GM12873 (cell line): Measurements from ENCODE around the gene DTNBP1.

Source experiments
- TF ChIP-seq, protein P1 (sequence below): IDR thresholded peaks from 2 replicates; pipeline ENCODE4 v1.5.1; 2012; ENCODE audit warnings: low read depth, mild to moderate bottlenecking, moderate library complexity, low read length, control low read depth; ENCODE audit not compliant: insufficient read depth; ENCODE audit errors: missing control alignments

Gene DTNBP1

DNA sequence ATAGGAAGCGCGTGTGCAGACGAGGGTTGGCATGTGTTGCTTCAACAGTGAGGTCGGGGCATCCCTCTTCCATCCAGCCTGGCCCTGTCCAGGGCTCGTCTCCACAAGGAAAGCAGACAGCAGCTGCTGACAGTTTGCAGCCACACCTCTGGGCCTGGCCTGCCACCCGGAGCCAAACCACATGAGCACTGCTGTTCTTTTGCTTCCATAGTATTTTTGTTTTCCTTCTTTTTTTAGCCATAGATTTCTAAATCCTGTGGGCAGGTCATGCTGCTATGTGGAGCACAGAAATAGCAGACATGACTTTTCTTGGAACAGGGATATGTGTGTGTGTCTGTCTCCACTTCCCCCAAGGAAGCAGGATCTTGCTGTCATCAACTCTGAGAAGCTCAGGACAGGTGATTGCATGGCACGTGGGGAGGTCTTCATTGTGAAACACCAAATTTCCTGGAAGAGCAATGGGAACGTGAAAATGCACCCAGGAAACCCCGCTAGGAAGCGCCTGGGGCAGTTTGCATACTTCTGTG is 167.4 kb downstream of the DTNBP1 start:
- TF ChIP-seq, protein P1, sequence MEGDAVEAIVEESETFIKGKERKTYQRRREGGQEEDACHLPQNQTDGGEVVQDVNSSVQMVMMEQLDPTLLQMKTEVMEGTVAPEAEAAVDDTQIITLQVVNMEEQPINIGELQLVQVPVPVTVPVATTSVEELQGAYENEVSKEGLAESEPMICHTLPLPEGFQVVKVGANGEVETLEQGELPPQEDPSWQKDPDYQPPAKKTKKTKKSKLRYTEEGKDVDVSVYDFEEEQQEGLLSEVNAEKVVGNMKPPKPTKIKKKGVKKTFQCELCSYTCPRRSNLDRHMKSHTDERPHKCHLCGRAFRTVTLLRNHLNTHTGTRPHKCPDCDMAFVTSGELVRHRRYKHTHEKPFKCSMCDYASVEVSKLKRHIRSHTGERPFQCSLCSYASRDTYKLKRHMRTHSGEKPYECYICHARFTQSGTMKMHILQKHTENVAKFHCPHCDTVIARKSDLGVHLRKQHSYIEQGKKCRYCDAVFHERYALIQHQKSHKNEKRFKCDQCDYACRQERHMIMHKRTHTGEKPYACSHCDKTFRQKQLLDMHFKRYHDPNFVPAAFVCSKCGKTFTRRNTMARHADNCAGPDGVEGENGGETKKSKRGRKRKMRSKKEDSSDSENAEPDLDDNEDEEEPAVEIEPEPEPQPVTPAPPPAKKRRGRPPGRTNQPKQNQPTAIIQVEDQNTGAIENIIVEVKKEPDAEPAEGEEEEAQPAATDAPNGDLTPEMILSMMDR: no peak

DNA sequence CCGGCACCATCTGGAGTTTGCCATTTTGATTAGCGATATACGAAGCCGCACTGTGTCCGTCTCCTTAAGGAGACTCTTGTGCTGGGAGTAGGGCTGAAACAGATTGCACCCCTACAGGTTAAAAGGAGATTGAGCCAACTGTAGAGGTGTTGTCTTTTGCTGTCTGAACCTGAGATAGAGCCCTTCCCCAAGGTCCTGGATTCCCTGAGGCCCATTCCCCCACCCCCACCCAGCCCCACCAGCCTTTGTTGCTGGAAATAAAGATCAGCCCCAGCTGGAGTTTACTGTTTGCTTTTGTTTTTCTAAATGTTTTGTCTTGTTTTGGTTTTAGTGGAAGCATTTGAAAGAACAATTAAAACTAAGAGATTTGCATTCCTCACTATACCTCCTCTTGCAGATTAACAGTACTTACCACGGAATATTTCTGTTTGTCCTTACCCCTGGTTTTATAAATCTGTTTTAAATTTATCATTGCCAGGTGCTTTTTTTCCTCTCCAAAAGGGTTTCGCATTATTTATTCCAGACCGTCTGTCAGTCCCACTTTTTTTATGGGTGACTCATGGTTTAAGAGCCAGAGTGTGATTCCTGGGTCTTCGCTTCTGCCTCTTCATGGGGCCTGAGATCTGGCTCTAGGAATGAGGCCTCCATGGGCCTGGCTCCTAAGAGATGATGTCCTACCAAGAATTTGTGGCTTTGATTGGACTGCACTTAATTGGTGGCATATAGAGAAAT is 169.2 kb downstream of the DTNBP1 start:
- TF ChIP-seq, protein P1: no peak

DNA sequence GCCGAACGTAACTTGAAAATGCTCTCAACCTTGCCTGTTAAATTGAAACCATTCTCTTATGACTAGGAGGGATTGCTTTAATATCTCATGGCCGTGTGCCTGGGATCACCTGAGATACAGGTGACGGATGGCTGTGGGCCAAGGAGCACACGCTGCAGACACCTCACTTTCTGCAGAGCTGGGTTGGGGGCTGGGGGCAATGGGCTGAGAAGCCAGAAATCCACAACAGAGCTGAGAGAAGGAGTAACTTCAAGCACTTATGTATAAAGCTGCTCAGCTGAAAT is 170.9 kb downstream of the DTNBP1 start:
- TF ChIP-seq, protein P1: no peak

DNA sequence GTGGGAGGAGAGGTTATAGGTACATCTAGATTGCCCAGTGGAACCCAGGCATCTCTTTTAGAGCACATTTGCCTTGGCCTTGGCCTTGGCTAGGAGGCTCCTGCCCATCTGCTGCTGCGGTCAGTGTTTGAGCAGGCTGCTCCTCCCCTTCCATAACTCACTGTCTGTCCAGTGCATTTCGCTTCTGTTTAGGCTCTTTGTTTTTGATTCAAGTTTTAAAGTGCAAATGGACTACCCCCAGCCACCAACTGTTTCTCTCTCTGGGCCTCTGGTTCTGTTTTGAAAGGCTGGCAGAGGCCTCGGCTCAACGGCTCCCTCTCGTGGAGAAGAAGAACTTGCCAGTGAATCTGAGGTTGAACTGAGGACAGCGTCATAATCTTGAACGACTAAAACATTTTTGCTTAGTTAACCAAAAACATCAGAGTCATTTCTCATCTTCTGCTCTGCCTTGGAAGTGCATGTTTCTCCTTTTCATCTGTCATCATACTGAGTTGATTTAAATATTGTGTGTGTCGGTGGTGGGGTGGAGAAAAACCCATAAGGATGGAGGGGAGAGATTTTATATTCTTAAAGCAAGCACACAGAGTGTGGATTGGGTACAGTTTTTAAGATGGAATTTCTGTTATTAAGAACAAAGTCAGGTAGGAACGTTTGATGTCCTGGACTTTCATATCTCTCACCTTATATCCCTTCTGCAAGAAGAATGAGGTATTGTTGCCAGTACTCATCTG is 171.4 kb downstream of the DTNBP1 start:
- TF ChIP-seq, protein P1: peak; percentile 94

DNA sequence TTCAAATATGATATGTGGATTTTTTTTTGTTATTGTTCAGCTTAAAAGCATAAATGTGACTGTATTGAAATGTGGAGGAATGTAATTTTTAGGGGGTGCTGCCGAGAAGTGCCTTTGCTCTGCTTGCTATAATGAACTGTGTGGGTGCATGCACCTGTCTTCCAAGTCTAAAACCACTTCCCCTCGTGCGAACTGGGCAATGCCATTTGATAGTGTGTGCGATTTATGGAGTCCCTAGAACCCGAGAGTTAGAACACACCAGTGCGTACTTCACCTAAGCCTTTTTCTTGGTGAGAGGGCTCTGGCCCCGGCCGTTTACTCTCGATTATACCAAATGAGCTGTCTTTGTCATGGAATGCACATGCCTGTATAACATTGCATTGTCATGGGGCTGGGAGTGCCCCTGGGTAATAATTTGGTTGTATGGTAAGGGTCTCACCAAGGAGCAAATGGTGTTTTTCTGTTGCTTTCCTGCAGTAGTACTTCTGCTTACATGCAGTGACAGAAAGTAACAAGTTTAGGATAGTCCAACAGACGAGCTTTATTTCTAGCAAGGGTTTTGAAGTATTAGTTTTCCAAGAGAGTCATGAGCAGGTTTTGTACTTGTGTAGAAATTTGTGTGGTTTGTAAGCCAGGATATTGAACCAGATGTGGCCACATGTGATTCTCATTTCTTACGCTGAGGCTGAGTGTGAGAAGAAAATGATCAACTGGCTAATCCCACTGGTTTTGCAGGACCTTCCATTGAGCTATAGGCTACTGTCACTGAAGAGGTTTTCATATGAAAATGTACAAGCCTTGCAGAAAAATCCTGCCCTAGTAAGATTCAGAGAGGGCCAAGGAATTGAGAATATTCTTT is 172.4 kb downstream of the DTNBP1 start:
- TF ChIP-seq, protein P1: no peak

DNA sequence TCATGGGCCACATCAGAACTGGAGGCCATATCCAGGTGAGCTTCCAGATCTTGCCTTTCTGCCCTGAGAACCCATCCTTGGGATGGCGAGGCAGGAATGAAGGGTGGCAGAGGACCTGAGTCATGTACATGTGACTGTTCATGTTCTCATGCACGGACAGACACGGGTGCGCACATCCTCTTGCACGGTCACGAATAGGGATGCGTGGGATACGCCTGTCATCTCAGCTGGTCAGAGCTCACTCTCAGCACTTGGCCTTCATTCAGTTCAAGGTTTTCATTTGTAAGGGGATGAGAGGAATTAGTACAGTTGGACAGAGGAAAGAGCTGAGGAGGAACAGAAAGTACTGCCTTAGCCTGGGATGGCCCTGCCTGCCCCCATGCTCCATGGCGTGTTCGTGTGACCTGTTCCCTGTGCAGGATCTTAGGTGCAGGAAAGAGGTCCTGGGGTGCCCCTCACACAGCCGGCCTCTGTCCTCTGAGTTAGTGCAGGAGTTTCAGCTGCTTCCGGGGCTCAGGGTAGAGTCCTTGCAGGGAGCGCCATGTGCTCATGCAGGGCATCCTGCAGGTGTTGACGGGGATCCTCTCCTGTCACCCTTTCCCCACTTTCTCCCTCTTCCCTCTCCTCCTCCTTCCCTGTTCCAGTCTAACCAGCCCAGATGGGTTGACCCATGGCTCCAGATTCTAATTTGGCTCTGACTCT is 173.4 kb downstream of the DTNBP1 start:
- TF ChIP-seq, protein P1: no peak

DNA sequence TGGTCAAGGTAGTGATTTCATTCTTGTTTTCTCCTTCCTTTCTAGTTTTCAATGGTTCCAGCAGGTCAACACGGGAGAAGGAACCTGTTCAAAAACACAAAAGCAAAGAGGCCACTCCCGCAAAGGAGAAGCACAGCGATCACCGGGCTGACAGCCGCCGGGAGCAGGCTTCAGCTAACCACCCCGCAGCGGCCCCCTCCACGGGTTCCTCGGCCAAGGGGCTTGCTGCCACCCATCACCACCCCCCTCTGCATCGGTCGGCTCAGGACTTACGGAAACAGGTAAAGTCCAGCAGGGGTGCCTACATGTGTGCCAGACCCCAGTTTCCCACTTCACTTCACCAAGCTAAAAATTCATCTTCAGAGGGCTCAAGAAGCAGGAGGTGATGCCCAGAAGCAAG is 175.6 kb downstream of the DTNBP1 start:
- TF ChIP-seq, protein P1: no peak
